NCI-H82 treated with DMSO at 0.1 percent for 48 hours (cell line): ENCODE measurements around the gene ZBTB1.

Experiments
- DNase-seq: peaks from one replicate; lab custom pipeline; 2025; ENCODE audit not compliant: unreplicated experiment; lab: John Stamatoyannopoulos, UW

ZBTB1 gene

GRCh38 chr14:64504310-64504896 lies at the start of gene ZBTB1:
Gene ZBTB1 (plus strand): TSS chr14:64504770. CDS start chr14:64521505, 16,735 bp downstream.
- DNase-seq, result peak; percentile 26

- no peak for DNase-seq
Observed at GRCh38 chr14:64459405-64460136, 45.0 kb upstream of the ZBTB1 start.

- no peak for DNase-seq
Observed at GRCh38 chr14:64461221-64461620, 43.3 kb upstream of the ZBTB1 start.

GRCh38 chr14:64463195-64463594 lies 41.4 kb upstream of the ZBTB1 start:
- no peak for DNase-seq

GRCh38 chr14:64463873-64464272 lies 40.7 kb upstream of the ZBTB1 start:
- no peak for DNase-seq

- DNase-seq, result no peak
Observed at GRCh38 chr14:64464651-64465050, 39.9 kb upstream of the ZBTB1 start.

GRCh38 chr14:64465191-64465822 lies 39.3 kb upstream of the ZBTB1 start, which contains the start of gene AKAP5:
Gene AKAP5 (plus strand): TSS chr14:64465499. CDS start chr14:64468395, 2,896 bp downstream.
- DNase-seq, result peak; percentile 17

- peak; percentile 24 for DNase-seq
Observed at GRCh38 chr14:64465831-64466554, 38.6 kb upstream of the ZBTB1 start.

GRCh38 chr14:64467101-64467500 lies 37.5 kb upstream of the ZBTB1 start:
- no peak for DNase-seq

GRCh38 chr14:64467566-64467965 lies 37.0 kb upstream of the ZBTB1 start:
- DNase-seq, result no peak

- DNase-seq, result no peak
Observed at GRCh38 chr14:64468451-64468850, 36.1 kb upstream of the ZBTB1 start.

GRCh38 chr14:64474041-64474440 lies 30.5 kb upstream of the ZBTB1 start:
- no peak for DNase-seq

GRCh38 chr14:64474698-64475097 lies 29.9 kb upstream of the ZBTB1 start:
- no peak for DNase-seq

- no peak for DNase-seq
Observed at GRCh38 chr14:64475585-64476273, 28.8 kb upstream of the ZBTB1 start.

- DNase-seq, result no peak
Observed at GRCh38 chr14:64476438-64476837, 28.1 kb upstream of the ZBTB1 start.

- DNase-seq, result no peak
Observed at GRCh38 chr14:64478634-64479250, 25.8 kb upstream of the ZBTB1 start.

- no peak for DNase-seq
Observed at GRCh38 chr14:64488590-64489099, 15.9 kb upstream of the ZBTB1 start.

GRCh38 chr14:64491637-64492036 lies 12.9 kb upstream of the ZBTB1 start:
- no peak for DNase-seq

GRCh38 chr14:64493455-64493854 lies 11.1 kb upstream of the ZBTB1 start:
- no peak for DNase-seq

- DNase-seq, result no peak
Observed at GRCh38 chr14:64495252-64495651, 9.3 kb upstream of the ZBTB1 start.
